Thyroid gland (tissue), 4 donors: Measurements from ENCODE around the gene PHYH. TPM values are rescaled to one million over a fixed set of nuclear protein-coding genes. Genes with fewer than 3 reads are reported as not detected.
"Not testable (repeated sequence)": the region's sequence is repeated elsewhere in the genome, so short reads cannot be mapped to it uniquely, and the experiment has no call there.

ENCODE experiments used
- DNase-seq, 2 donors: peaks; one replicate each; pipeline ENCODE4 v3.0.0-alpha.2; 2019
- H3K27ac ChIP-seq, 3 donors: fragments of 200-600 bp; sonication (generic); 1 replicate in 2 of 3; 2 replicates in 1 of 3; pipeline ENCODE4 v1.5.1; 2016 to 2019; ENCODE audit warnings: mild to moderate bottlenecking in 1 of 3, moderate library complexity in 1 of 3
- H3K27me3 ChIP-seq: fragments of 200-600 bp; sonication (generic); one replicate; pipeline ENCODE4 v1.5.1; 2019
- H3K36me3 ChIP-seq, 2 donors: fragments of 200-600 bp; sonication (generic); one replicate each; pipeline ENCODE4 v1.5.1; 2016 to 2019
- H3K4me1 ChIP-seq, 2 donors: fragments of 200-600 bp; sonication (generic); one replicate each; pipeline ENCODE4 v1.5.1; 2017 to 2019
- H3K4me3 ChIP-seq, 3 donors: fragments of 200-600 bp; sonication (generic); replicated peaks in 1 of 3; 1 replicate in 2 of 3; 2 replicates in 1 of 3; pipeline ENCODE4 v1.5.1; 2016; ENCODE audit warnings: mild to moderate bottlenecking in 1 of 3
- H3K9me3 ChIP-seq: fragments of 200-600 bp; sonication (generic); one replicate; pipeline ENCODE4 v1.5.1; 2017
- POLR2A ChIP-seq, 2 donors: fragments of 450-650 bp; IDR thresholded peaks; one replicate each; pipeline ENCODE4 v1.6.1; 2017; ENCODE audit warnings: antibody characterized with exemption in 2 of 2, mild to moderate bottlenecking in 2 of 2, moderate library complexity in 1 of 2
- WGBS, 2 donors: methylation state at CpG; one replicate each; pipeline ENCODE4 v1.1.5; 2017; 5-methylcytosine and 5-hydroxymethylcytosine counted together
- intact Hi-C: fragments of 100-400 bp; cut with DNase I; formaldehyde crosslinking; loops from one replicate; pipeline ENCODE4 v1.15.1; 2023
- total RNA-seq, 4 donors: library from RNA; depleted of rRNA; stranded (reverse); fragments of >200 nt; gene quantifications; one replicate each; pipeline ENCODE4 v1.2.3, GENCODE V29; 2016
- TF ChIP-seq, protein P1 (sequence below), 6 experiments: fragments of 200-600 bp in 3 of 6; fragments of 450-650 bp in 3 of 6; sonication (generic) in 3 of 6; IDR thresholded peaks; one replicate each; pipeline ENCODE4 v1.5.1; 2016 to 2019; ENCODE audit warnings: antibody characterized with exemption in 6 of 6, mild to moderate bottlenecking in 2 of 6, inconsistent platforms in 1 of 6, moderate library complexity in 1 of 6

The PHYH gene
- total RNA-seq, 4 donors from 2014 or later = 48.5 to 86.8 (median 71.4) TPM

DNA sequence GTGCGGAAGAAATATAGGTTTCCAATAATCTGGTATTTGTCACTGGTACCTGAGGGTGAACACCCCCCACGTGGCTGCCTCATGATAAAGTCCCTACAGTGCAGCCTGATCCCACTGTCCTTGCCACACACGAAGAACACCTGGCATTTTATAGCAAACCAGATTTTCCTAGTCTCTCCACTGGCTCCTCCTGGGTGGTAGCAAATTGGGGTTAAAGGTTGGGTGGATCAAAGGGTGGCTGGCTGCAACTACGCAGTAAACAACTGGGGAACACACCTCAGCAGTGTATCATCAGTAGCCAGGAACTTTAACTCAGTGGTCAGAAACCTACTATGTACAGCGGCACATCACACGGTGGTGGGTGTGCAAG lies 37.9 kb upstream of the PHYH start:
- Histone ChIP-seq H3K27me3 (no peaks in the 10 kb centered on the region), H3K4me1 (no peaks in the 10 kb centered on the region), H3K27ac (no peak overlapping the region), H3K36me3 (peaks cover 9 to 27% of the 10 kb centered on the region in 2 donors), H3K4me3 (no peak overlapping the region), H3K9me3 (no peaks in the 10 kb centered on the region)
- 91 to 94% methylated on average over 6 of the region's 6 CpGs for WGBS, 2 donors
- intact Hi-C loops = no loop called here
- DNase-seq = no peak
- TF ChIP-seq, protein P1, sequence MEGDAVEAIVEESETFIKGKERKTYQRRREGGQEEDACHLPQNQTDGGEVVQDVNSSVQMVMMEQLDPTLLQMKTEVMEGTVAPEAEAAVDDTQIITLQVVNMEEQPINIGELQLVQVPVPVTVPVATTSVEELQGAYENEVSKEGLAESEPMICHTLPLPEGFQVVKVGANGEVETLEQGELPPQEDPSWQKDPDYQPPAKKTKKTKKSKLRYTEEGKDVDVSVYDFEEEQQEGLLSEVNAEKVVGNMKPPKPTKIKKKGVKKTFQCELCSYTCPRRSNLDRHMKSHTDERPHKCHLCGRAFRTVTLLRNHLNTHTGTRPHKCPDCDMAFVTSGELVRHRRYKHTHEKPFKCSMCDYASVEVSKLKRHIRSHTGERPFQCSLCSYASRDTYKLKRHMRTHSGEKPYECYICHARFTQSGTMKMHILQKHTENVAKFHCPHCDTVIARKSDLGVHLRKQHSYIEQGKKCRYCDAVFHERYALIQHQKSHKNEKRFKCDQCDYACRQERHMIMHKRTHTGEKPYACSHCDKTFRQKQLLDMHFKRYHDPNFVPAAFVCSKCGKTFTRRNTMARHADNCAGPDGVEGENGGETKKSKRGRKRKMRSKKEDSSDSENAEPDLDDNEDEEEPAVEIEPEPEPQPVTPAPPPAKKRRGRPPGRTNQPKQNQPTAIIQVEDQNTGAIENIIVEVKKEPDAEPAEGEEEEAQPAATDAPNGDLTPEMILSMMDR (IDR thresholded peaks at IDR 0.05) = no peak
- no peak for TF ChIP-seq POLR2A (IDR thresholded peaks at IDR 0.05)

DNA sequence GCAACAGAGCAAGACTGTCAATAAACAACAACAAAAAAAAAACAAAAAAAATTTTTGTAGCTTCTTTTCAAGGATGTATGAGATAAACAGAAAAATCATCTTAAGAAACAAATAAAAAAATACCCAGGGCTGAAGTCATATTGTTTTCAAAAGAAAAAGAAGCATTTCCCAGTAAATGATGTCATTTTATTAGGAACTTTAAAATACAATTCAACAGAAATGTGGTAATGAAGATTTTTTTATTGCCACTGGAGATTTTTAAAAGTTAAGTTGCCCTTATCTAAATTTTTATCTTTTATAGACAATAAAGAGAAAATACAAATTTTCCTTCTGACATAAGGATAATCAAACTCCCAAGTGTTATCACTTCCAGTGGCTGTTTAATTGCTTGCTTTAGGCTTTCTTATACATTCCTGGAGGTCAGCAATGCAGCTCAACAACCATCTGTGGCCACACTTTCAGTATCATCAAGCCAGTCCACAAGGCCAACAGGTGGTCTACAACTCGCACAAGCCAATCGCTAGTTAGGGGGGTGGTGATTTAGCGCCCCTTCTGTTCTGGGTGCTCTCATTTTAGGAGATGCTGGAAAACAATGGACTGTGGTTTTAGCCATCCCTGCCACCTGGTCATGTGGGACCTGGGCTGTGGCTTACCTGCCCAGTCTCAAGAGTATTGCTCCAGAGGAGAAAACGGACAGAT lies 37.4 kb upstream of the PHYH start:
- intact Hi-C loops = no loop called here
- no peaks in the 10 kb centered on the region for H3K4me1 ChIP-seq
- 97 to 100% methylated on average over 4 of the region's 4 CpGs for WGBS, 2 donors
- no peak for TF ChIP-seq POLR2A (IDR thresholded peaks at IDR 0.05)
- TF ChIP-seq, protein P1 (IDR thresholded peaks at IDR 0.05) = no peak
- no peak overlapping the region for H3K27ac ChIP-seq
- H3K36me3 ChIP-seq = peaks cover 14 to 30% of the 10 kb centered on the region in 2 donors
- no peak overlapping the region for H3K4me3 ChIP-seq
- H3K27me3 ChIP-seq = no peaks in the 10 kb centered on the region
- DNase-seq = no peak
- no peaks in the 10 kb centered on the region for H3K9me3 ChIP-seq

DNA sequence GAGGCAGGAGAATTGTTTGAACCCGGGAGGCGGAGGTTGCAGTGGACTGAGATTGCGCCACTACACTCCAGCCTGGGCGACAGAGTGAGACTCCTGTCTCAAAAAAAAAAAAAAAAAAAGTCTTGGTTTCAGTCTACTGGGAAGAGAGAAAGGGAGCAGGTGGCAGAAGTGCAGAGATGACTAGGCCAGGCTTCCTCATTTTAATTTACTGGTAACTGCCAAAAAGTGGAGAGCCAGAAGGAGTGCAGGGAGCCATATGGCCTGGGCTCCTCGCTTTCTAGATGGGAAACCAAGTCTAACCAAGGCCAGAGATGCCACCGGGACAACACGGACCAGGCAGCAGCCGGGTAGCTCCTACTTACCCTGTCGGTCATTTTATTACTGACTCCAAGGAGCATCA lies 36.0 kb upstream of the PHYH start:
- no peak overlapping the region for H3K4me3 ChIP-seq
- intact Hi-C loops = no loop called here
- DNase-seq = no peak
- WGBS, 2 donors = 85 to 90% methylated on average over 9 of the region's 9 CpGs
- H3K27ac ChIP-seq = no peak overlapping the region
- TF ChIP-seq, protein P1 (IDR thresholded peaks at IDR 0.05) = no peak
- no peak for TF ChIP-seq POLR2A (IDR thresholded peaks at IDR 0.05)
- H3K36me3 ChIP-seq = peaks cover 28 to 39% of the 10 kb centered on the region in 2 donors
- H3K27me3 ChIP-seq = no peaks in the 10 kb centered on the region
- H3K9me3 ChIP-seq = no peaks in the 10 kb centered on the region
- H3K4me1 ChIP-seq = no peaks in the 10 kb centered on the region

DNA sequence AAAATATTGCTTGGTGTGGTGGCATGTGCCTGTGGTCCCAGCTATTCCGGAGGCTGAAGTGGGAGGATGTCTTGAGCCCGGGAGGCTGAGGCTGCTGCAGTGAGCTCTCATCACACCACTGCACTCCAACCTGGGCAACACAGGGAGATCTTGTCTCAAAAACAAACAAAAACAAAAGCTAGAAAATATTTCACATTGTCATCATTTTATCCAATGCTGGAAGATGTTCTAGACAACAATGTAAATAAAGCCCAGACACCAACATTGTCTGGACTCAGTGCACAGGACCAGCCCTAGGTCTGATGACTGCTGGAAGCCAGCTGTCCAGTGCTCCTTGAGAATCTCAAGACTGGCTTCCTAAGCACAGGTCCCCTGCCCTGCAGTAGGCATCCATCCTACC lies 34.7 kb upstream of the PHYH start:
- Histone ChIP-seq H3K9me3 (no peaks in the 10 kb centered on the region), H3K36me3 (peaks cover 38 to 42% of the 10 kb centered on the region in 2 donors), H3K27ac (no peak overlapping the region), H3K4me3 (no peak overlapping the region), H3K27me3 (no peaks in the 10 kb centered on the region), H3K4me1 (no peaks in the 10 kb centered on the region)
- no peak for DNase-seq
- TF ChIP-seq, protein P1 (IDR thresholded peaks at IDR 0.05) = no peak
- TF ChIP-seq POLR2A (IDR thresholded peaks at IDR 0.05) = no peak
- WGBS, 2 donors = 96 to 100% methylated on average over 2 of the region's 2 CpGs
- intact Hi-C loops = no loop called here

DNA sequence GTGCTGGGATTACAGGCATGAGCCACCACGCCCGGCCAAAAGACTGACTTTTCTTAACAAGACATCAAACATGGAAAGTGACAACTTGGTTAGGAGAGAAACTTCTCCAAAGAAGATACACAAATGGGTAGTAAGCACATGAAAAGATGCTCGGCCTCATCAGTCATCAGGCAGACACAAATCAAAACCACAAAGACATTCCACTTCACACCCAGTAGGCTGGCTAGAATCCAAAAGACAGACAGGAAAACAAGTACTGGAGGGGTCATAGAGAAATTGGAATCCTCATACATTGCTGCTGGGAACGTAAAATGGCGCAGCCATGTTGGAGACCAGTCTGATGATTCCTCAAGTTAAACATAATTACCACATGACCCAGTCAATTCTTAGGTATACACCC lies 31.8 kb upstream of the PHYH start:
- H3K4me1 ChIP-seq = no peaks in the 10 kb centered on the region
- no peaks in the 10 kb centered on the region for H3K27me3 ChIP-seq
- H3K9me3 ChIP-seq = no peaks in the 10 kb centered on the region
- no peak for DNase-seq
- TF ChIP-seq POLR2A (IDR thresholded peaks at IDR 0.05) = no peak
- TF ChIP-seq, protein P1 (IDR thresholded peaks at IDR 0.05) = no peak
- WGBS, 2 donors = 96 to 99% methylated on average over 5 of the region's 5 CpGs
- no peak overlapping the region for H3K27ac ChIP-seq
- no peak overlapping the region for H3K4me3 ChIP-seq
- intact Hi-C loops = no loop called here
- peaks cover 47 to 66% of the 10 kb centered on the region in 2 donors for H3K36me3 ChIP-seq

DNA sequence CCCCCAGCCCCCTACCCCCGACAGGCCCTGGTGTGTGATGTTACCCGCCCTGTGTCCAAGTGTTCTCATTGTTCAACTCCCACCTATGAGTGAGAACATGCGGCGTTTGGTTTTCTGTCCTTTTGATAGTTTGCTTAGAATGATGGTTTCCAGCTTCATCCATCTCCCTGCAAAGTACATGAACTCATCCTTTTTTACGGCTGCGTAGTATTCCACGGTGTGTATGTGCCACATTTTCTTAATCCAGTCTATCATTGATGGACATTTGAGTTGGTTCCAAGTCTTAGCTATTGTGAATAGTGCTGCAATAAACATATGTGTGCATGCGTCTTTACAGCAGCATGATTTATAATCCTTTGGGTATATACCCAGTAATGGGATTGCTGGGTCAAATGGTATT lies 31.1 kb upstream of the PHYH start:
- H3K27me3 ChIP-seq, intact Hi-C loops, DNase-seq, H3K4me1 ChIP-seq, H3K4me3 ChIP-seq, H3K9me3 ChIP-seq, H3K27ac ChIP-seq: not testable (repeated sequence)
- peaks cover 47 to 69% of the 10 kb centered on the region in 2 donors for H3K36me3 ChIP-seq
- WGBS, 2 donors = 97% methylated on average over 8 of the region's 8 CpGs
